Measurements from ENCODE around the gene ZFP28.

Gene ZFP28

DNA sequence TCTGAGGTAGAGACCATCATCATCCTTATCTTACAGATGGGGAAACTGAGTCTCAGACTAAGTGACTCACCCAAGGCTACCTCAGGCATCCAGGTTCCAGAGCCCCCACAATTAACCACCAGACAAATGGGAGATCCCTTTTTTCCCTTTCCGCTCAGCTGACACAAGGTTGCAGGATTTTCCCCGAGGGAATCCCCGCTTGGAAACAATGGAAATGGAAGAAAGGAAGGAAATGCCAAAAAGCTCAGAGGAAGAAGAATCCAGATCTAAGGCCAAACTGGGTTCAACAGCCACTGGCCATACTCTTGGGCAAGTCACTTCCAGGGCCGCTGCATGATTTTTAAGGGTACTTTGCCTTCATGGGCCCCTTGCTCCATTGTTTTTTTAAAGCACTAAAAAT is 57.9 kb downstream of the ZFP28 start:
- DNase-seq (ENCODE audit: low read depth) = no peak

DNA sequence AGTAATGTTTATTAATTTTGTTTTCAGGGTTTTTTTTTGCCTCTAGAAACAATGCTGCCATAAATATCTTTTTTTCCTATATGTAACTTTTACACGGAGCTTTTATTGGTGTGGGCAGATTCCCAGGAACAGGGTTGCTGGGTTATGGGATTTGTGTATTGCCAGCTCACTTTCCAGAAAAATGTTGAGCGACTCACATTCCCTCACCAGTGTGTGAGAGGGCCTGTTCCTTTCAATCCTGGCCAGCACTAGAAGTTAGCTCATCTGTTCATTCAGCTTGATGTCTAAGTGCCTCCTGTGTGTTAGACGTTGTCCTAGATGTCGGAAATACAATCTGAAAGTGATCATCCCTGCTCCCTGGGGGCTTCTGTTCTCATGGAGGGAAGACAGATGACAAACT is 58.9 kb downstream of the ZFP28 start:
- no peak for DNase-seq (ENCODE audit: low read depth)

DNA sequence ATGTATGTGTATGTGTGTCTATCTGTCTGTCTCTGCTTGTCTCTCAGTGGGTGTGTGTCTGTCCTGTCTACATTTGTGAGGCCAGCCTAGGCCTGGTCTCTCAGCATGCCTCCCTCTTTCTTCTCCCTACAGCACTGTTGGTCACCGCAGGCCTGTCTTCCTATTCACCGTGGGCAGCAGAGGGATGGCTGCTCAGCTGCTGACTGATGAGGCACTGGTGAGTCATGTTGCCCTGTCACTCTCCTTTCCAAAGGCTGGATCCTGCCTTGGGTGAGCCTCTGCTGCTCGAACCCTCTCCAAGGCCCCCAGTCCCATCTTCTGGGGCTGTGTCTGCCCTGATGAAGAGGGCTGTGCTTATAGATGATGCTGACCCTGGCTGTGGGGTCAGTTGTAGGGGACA is 62.6 kb downstream of the ZFP28 start:
- DNase-seq (ENCODE audit: low read depth) = no peak

DNA sequence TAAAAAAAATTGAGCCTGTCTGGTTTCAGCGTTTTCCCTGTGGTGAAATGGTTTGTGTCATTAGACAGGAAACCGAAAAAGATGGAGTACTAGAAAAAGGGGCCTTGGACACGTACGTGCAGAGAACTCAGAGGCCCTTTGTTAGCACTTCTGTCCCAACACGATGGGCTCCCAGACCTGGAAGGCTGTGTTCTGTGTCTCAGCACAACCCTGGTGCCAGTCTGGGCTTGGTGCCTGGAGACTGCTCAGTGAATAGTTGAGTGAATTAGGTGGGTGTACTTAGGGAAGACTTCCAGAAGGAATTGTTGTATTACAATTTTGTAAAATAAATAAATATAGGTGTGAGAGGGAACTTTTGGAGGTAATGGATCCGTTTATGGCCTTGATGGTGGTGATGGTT is 65.1 kb downstream of the ZFP28 start:
- DNase-seq (ENCODE audit: low read depth) = no peak
